HEK293T (cell line): ENCODE measurements around the gene VSIR.

Experiments
- CTCF ChIA-PET: fragments of 350-600 bp; formaldehyde crosslinking; extraction: SDS; loops from one replicate; lab custom pipeline; 2021; ENCODE audit warnings: antibody characterized with exemption, inconsistent platforms; lab: Yijun Ruan, JAX
- POLR2A ChIA-PET: fragments of 350-600 bp; formaldehyde crosslinking; extraction: SDS; loops from one replicate; lab custom pipeline; 2020; ENCODE audit warnings: antibody characterized with exemption, inconsistent platforms; lab: Yijun Ruan, JAX
- DNase-seq: peaks from one replicate; pipeline ENCODE4 v3.0.0; 2012; ENCODE audit warnings: mixed read lengths; ENCODE audit errors: extremely low spot score
- ARNT ChIP-seq: fragments of 450-650 bp; IDR thresholded peaks from 2 replicates; pipeline ENCODE4 v1.6.1; 2017; ENCODE audit warnings: mild to moderate bottlenecking
- BHLHE40 ChIP-seq: fragments of 450-650 bp; IDR thresholded peaks from 2 replicates; pipeline ENCODE4 v1.6.1; 2016; ENCODE audit warnings: mild to moderate bottlenecking, moderate library complexity, borderline replicate concordance
- CTBP1 ChIP-seq: fragments of 450-650 bp; IDR thresholded peaks from 2 replicates; pipeline ENCODE4 v1.6.1; 2016; ENCODE audit warnings: borderline replicate concordance
- ELF4 ChIP-seq: fragments of 450-650 bp; IDR thresholded peaks from 2 replicates; pipeline ENCODE4 v1.6.1; 2017; ENCODE audit warnings: antibody characterized with exemption
- FOXA1 ChIP-seq: fragments of 450-650 bp; IDR thresholded peaks from 2 replicates; pipeline ENCODE4 v1.6.1; 2016; ENCODE audit warnings: mild to moderate bottlenecking
- FOXK2 ChIP-seq: fragments of 450-650 bp; IDR thresholded peaks from 2 replicates; pipeline ENCODE4 v1.6.1; 2016; ENCODE audit warnings: mild to moderate bottlenecking
- FOXM1 ChIP-seq: fragments of 450-650 bp; IDR thresholded peaks from 2 replicates; pipeline ENCODE4 v1.6.1; 2017; ENCODE audit warnings: mild to moderate bottlenecking, borderline replicate concordance
- HDGF ChIP-seq: fragments of 450-650 bp; IDR thresholded peaks from 2 replicates; pipeline ENCODE4 v1.6.1; 2017; ENCODE audit warnings: antibody characterized with exemption, borderline replicate concordance
- L3MBTL2 ChIP-seq: fragments of 450-650 bp; conservative IDR thresholded peaks from 2 replicates; pipeline ENCODE4 v1.6.1; 2016; ENCODE audit warnings: mild to moderate bottlenecking
- LEF1 ChIP-seq: fragments of 450-650 bp; IDR thresholded peaks from 2 replicates; pipeline ENCODE4 v1.6.1; 2017; ENCODE audit warnings: mild to moderate bottlenecking, borderline replicate concordance
- NFRKB ChIP-seq: fragments of 450-650 bp; IDR thresholded peaks from 2 replicates; pipeline ENCODE4 v1.6.1; 2016; ENCODE audit warnings: mild to moderate bottlenecking, moderate library complexity
- PKNOX1 ChIP-seq: fragments of 450-650 bp; IDR thresholded peaks from 2 replicates; pipeline ENCODE4 v1.6.1; 2016
- SP1 ChIP-seq: fragments of 450-650 bp; IDR thresholded peaks from 2 replicates; pipeline ENCODE4 v1.6.1; 2017
- SUZ12 ChIP-seq: fragments of 450-650 bp; IDR thresholded peaks from 2 replicates; pipeline ENCODE4 v1.6.1; 2016; ENCODE audit warnings: mild to moderate bottlenecking
- TARDBP ChIP-seq: fragments of 450-650 bp; IDR thresholded peaks from 2 replicates; pipeline ENCODE4 v1.6.1; 2016
- ZNF384 ChIP-seq: fragments of 450-650 bp; IDR thresholded peaks from 2 replicates; pipeline ENCODE4 v1.6.1; 2016

Gene VSIR

DNA sequence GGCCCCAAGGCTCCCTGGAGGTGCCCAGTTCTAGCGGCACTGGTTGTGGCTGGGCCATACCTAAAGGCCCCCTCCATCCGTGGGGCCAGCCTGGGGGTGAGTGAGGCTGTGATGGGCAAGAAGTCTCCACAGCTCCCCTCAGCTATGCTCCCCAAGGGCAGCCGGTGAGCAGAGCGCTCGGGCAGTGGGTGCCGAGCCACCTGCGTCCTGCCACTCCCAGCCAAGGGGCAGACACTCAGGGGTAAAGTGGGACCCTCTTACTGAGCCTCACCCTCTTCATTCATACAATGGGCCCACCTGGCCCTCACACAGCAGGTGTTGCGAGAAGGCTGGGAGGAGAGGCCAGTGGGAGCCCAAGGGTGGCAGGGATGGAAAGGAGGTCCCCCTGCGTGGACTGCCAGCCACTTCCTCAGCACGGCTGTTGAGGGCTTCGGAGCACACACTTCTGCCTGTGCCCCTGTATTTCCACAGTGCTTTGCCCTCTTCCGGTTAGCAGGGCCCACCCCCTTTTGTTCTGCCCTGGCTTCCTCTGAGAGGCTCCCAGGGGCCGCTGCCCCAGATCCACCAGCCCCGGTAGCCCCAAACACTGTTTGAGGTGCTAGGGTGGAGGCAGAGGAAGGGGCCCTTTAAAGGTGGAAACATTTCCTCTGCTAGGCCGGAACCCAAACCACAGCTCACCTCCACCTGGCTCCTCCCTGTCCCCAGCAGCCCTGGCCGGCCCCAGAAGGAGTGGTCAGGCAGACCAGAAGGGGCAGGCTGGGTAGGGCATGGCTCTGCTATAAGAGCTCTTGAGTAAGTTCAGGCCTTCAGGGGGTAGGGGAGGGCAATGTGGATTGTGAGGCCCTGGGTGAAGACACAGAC is 37.4 kb downstream of the VSIR start:
- POLR2A ChIA-PET: no interaction called here
- TF ChIP-seq HDGF: 0 out of 2 replicates have a peak, but pooled peaks have one; percentile 46
- no peak for TF ChIP-seq FOXK2
- no peak for DNase-seq
- CTCF ChIA-PET: interaction anchor here (0.9 kb wide), 1 partner anchor 38 kb away, joined by 3 read pairs; no protein-coding TSS in a partner anchor

GRCh38 chr10:71734797-71735196 is 38.5 kb downstream of the VSIR start:
- ChIA-PET CTCF (no interaction called here), POLR2A (no interaction called here)
- no peak for DNase-seq
- TF ChIP-seq SP1 (no peak), BHLHE40 (no peak), LEF1 (no peak), NFRKB (no peak), HDGF (no peak), FOXA1 (no peak), FOXM1 (no peak), CTBP1 (no peak), ZNF384 (no peak), ELF4 (no peak), ARNT (no peak), PKNOX1 (no peak), FOXK2 (no peak), L3MBTL2 (no peak), SUZ12 (no peak), TARDBP (no peak)

DNA sequence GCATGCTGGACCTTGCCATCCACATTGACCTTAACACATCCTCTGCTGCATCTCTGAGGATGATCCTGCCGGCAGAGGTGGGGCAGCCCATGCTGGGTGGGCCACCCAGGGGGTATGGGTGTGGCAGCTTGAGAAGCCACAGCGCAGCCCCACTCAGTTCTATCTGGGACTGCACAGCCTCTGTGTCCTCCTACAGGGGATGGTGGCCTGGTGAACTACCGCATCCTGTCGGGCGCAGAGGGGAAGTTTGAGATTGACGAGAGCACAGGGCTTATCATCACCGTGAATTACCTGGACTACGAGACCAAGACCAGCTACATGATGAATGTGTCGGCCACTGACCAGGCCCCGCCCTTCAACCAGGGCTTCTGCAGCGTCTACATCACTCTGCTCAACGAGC is 41.5 kb downstream of the VSIR start:
- DNase-seq: no peak
- ChIA-PET POLR2A (no interaction called here), CTCF (no interaction called here)
- TF ChIP-seq SUZ12 (no peak), BHLHE40 (no peak), NFRKB (no peak), HDGF (no peak), L3MBTL2 (no peak), SP1 (no peak), FOXM1 (no peak), TARDBP (no peak), ELF4 (no peak), ARNT (no peak), CTBP1 (no peak), FOXK2 (no peak), LEF1 (no peak), FOXA1 (no peak), ZNF384 (no peak), PKNOX1 (no peak)

- POLR2A ChIA-PET: no interaction called here
- DNase-seq: no peak
- TF ChIP-seq ELF4 (no peak), LEF1 (no peak), SP1 (no peak), ZNF384 (no peak), L3MBTL2 (no peak), FOXM1 (no peak), SUZ12 (no peak), PKNOX1 (peak; percentile 74)
- CTCF ChIA-PET: interaction anchor here (1.2 to 1.3 kb wide), 2 partner anchors 30 to 86 kb away, joined by 3 to 4 read pairs; no protein-coding TSS in a partner anchor
Observed at GRCh38 chr10:71729161-71729636, 44.1 kb downstream of the VSIR start.

- DNase-seq: no peak
- CTCF ChIA-PET: interaction anchor here (1.2 to 1.3 kb wide), 2 partner anchors 11 to 29 kb away, joined by 3 to 4 read pairs; no protein-coding TSS in a partner anchor
- POLR2A ChIA-PET: no interaction called here
- TF ChIP-seq FOXA1: no peak
- no peak for TF ChIP-seq HDGF
- no peak for TF ChIP-seq TARDBP
Observed at GRCh38 chr10:71727738-71728737, 45.3 kb downstream of the VSIR start.
